PC-9 (cell line): Measurements from ENCODE around the gene OR52W1. TPM values are rescaled to one million over a fixed set of nuclear protein-coding genes. Genes with fewer than 3 reads are reported as not detected.

Experiments used
- Bru-seq: library from RNA; stranded (reverse); fragments of 400-500 nt; gene quantifications from one replicate; lab custom pipeline; 2021; lab: Mats Ljungman, UMichigan
- BruChase-seq, 2 experiments: library from RNA; stranded (reverse); fragments of 400-500 nt; gene quantifications; one replicate each; lab custom pipeline; 2021; lab: Mats Ljungman, UMichigan
- BruUV-seq: library from RNA; stranded (reverse); fragments of 400-500 nt; replicated peaks from 2 replicates; lab custom pipeline; 2021; lab: Mats Ljungman, UMichigan
- CTCF ChIA-PET: fragments of 300-600 bp; sonication (Branson Sonifier 250); formaldehyde crosslinking; loops from one replicate; lab custom pipeline; 2022; ENCODE audit warnings: antibody characterized with exemption; lab: Charles Lee
- POLR2A ChIA-PET: fragments of 300-600 bp; sonication (Branson Sonifier 250); formaldehyde crosslinking; loops from one replicate; lab custom pipeline; 2022; ENCODE audit warnings: antibody characterized with exemption; ENCODE audit not compliant: unreplicated experiment; lab: Charles Lee
- DNase-seq, 2 experiments: peaks; one replicate each; pipeline versions ENCODE4 v3.0.0 to v3.0.0-alpha.2; 2015 to 2022; ENCODE audit warnings: mixed read lengths in 1 of 2
- H2AFZ ChIP-seq: fragments of 200-600 bp; sonication (generic); 2 replicates; pipeline ENCODE4 v1.8.1; 2017; ENCODE audit warnings: antibody characterized with exemption
- H3F3A ChIP-seq: fragments of 200-600 bp; sonication (generic); 2 replicates; pipeline ENCODE4 v1.8.1; 2017; ENCODE audit warnings: antibody characterized with exemption, mild to moderate bottlenecking, low read depth; ENCODE audit not compliant: insufficient read depth
- H3K27ac ChIP-seq: fragments of 200-600 bp; sonication (generic); 2 replicates; pipeline ENCODE4 v1.6.1; 2016; ENCODE audit warnings: mixed run types
- H3K27me3 ChIP-seq: fragments of 200-600 bp; sonication (generic); 2 replicates; pipeline ENCODE4 v1.6.1; 2016; ENCODE audit warnings: low read depth, mixed run types; ENCODE audit not compliant: insufficient read depth
- H3K36me3 ChIP-seq: fragments of 200-600 bp; sonication (generic); 2 replicates; pipeline ENCODE4 v1.6.1; 2016; ENCODE audit warnings: low read depth, mixed run types
- H3K4me1 ChIP-seq: fragments of 200-600 bp; sonication (generic); replicated peaks from 2 replicates; pipeline ENCODE4 v1.6.1; 2016; ENCODE audit warnings: mixed run types; ENCODE audit not compliant: insufficient read depth
- H3K4me2 ChIP-seq: fragments of 200-600 bp; sonication (generic); 2 replicates; pipeline ENCODE4 v1.6.1; 2017; ENCODE audit warnings: mixed run types
- H3K4me3 ChIP-seq: fragments of 200-600 bp; sonication (generic); 2 replicates; pipeline ENCODE4 v1.6.1; 2016; ENCODE audit warnings: mixed run types
- H3K79me2 ChIP-seq: fragments of 200-600 bp; sonication (generic); 2 replicates; pipeline ENCODE4 v1.6.1; 2017; ENCODE audit warnings: low read depth, mixed run types
- H3K9me2 ChIP-seq: fragments of 200-600 bp; sonication (generic); 2 replicates; pipeline ENCODE4 v1.8.1; 2017; ENCODE audit warnings: mild to moderate bottlenecking; ENCODE audit not compliant: insufficient read depth
- H3K9me3 ChIP-seq: fragments of 200-600 bp; sonication (generic); 2 replicates; pipeline ENCODE4 v1.8.1; 2016; ENCODE audit warnings: low read depth; ENCODE audit not compliant: insufficient read depth
- H4K20me1 ChIP-seq: fragments of 200-600 bp; sonication (generic); 2 replicates; pipeline ENCODE4 v1.8.1; 2017; ENCODE audit not compliant: insufficient read depth
- EZH2 ChIP-seq: fragments of 200-600 bp; sonication (generic); IDR thresholded peaks from 2 replicates; pipeline ENCODE4 v1.8.0; 2017; ENCODE audit warnings: antibody characterized with exemption, low read depth
- intact Hi-C: fragments of 100-400 bp; cut with micrococcal nuclease; formaldehyde crosslinking; loops from one replicate; pipeline ENCODE4 v1.10.0; 2022; ENCODE audit not compliant: unreplicated experiment
- long read RNA-seq: library from polyadenylated mRNA; stranded (forward); transcript quantifications from one replicate; pipeline ENCODE4 v2.0.0, GENCODE V29; 2022
- total RNA-seq: library from RNA; stranded (reverse); gene quantifications from 2 replicates; pipeline ENCODE4 v1.2.3, GENCODE V29; 2021
- TF ChIP-seq, protein P1 (sequence below): fragments of 200-600 bp; sonication (generic); conservative IDR thresholded peaks from 2 replicates; pipeline ENCODE4 v1.6.1; 2017; ENCODE audit warnings: mixed run types, antibody characterized with exemption, mild to moderate bottlenecking, moderate library complexity

Gene OR52W1
- total RNA-seq (not detected in 2 replicates), Bru-seq, nascent RNA (not detected), BruChase-seq, experiment 1, labeled RNA remaining after a 2-hour chase (not detected), BruChase-seq, experiment 2, labeled RNA remaining after a 6-hour chase (not detected)
- long read RNA-seq = 0 reads

GRCh38 chr11:6199174-6199810, at the start of gene OR52W1:
TSS of gene OR52W1 (plus strand) at chr11:6199224. CDS start at chr11:6199224, 0 bp downstream.
- no peaks in the 10 kb centered on the region for H3K9me3 ChIP-seq
- no peaks in the 10 kb centered on the region for H3K4me1 ChIP-seq
- H4K20me1 ChIP-seq = no peaks in the 10 kb centered on the region
- intact Hi-C loops = no loop called here
- TF ChIP-seq, protein P1, sequence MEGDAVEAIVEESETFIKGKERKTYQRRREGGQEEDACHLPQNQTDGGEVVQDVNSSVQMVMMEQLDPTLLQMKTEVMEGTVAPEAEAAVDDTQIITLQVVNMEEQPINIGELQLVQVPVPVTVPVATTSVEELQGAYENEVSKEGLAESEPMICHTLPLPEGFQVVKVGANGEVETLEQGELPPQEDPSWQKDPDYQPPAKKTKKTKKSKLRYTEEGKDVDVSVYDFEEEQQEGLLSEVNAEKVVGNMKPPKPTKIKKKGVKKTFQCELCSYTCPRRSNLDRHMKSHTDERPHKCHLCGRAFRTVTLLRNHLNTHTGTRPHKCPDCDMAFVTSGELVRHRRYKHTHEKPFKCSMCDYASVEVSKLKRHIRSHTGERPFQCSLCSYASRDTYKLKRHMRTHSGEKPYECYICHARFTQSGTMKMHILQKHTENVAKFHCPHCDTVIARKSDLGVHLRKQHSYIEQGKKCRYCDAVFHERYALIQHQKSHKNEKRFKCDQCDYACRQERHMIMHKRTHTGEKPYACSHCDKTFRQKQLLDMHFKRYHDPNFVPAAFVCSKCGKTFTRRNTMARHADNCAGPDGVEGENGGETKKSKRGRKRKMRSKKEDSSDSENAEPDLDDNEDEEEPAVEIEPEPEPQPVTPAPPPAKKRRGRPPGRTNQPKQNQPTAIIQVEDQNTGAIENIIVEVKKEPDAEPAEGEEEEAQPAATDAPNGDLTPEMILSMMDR = no peak
- TF ChIP-seq EZH2 = no peak
- H2AFZ ChIP-seq = no peak within 1 kb of the TSS
- no peak within 1 kb of the TSS for H3K4me3 ChIP-seq
- H3K27me3 ChIP-seq = no peaks in the 10 kb centered on the region
- DNase-seq = no peak
- H3K36me3 ChIP-seq = no peaks in the 10 kb centered on the region
- H3K9me2 ChIP-seq = no peaks in the 10 kb centered on the region
- no peak within 1 kb of the TSS for H3K4me2 ChIP-seq
- CTCF ChIA-PET = no interaction called here
- no peaks in the 10 kb centered on the region for H3F3A ChIP-seq
- POLR2A ChIA-PET = no interaction called here
- H3K79me2 ChIP-seq = no peaks in the 10 kb centered on the region
- no peak within 1 kb of the TSS for H3K27ac ChIP-seq
- no TSS peak for BruUV-seq

- no peaks in the 10 kb centered on the region for H3K79me2 ChIP-seq
- intact Hi-C loops = no loop called here
- H3K36me3 ChIP-seq = no peaks in the 10 kb centered on the region
- TF ChIP-seq, protein P1 = no peak
- no peak for TF ChIP-seq EZH2
- H3K9me2 ChIP-seq = no peaks in the 10 kb centered on the region
- POLR2A ChIA-PET = no interaction called here
- CTCF ChIA-PET = interaction anchor here (0.6 kb wide), 1 partner anchor 71 kb away, joined by 3 read pairs; no protein-coding TSS in a partner anchor
- H3K4me2 ChIP-seq = no peak overlapping the region
- H2AFZ ChIP-seq = no peak overlapping the region
- no peak overlapping the region for H3K27ac ChIP-seq
- H3K4me3 ChIP-seq = no peak overlapping the region
- no TSS peak for BruUV-seq
- no peaks in the 10 kb centered on the region for H3F3A ChIP-seq
- H3K9me3 ChIP-seq = no peaks in the 10 kb centered on the region
- DNase-seq = no peak
- H3K27me3 ChIP-seq = no peaks in the 10 kb centered on the region
- H4K20me1 ChIP-seq = no peaks in the 10 kb centered on the region
- no peaks in the 10 kb centered on the region for H3K4me1 ChIP-seq
Measured at GRCh38 chr11:6151117-6151516, 47.9 kb upstream of the OR52W1 start.

DNA sequence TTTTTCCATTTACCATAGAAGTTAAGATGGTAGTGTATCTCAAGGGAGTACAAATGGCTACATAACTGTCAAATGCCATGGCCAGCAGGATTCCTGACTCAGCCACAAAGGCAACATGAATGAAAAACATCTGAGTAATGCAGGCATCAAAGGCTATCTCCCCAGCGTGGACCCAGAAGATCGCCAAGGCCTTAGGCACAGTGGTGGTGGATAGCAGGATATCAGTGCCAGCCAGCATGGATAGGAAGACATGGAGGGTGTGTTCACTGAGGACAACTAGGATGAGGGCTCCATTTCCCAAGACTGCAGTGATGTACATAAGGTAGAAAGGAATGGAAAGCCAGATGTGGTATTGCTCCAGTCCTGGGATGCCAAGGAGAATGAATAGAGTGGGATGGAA, 46.9 kb upstream of the OR52W1 start:
- no TSS peak for BruUV-seq
- Histone ChIP-seq H3F3A (no peaks in the 10 kb centered on the region), H3K9me2 (no peaks in the 10 kb centered on the region), H3K27me3 (no peaks in the 10 kb centered on the region), H3K36me3 (no peaks in the 10 kb centered on the region), H3K27ac (no peak overlapping the region), H2AFZ (no peak overlapping the region), H3K4me1 (no peaks in the 10 kb centered on the region), H3K4me2 (no peak overlapping the region), H4K20me1 (no peaks in the 10 kb centered on the region), H3K4me3 (no peak overlapping the region), H3K79me2 (no peaks in the 10 kb centered on the region), H3K9me3 (no peaks in the 10 kb centered on the region)
- DNase-seq = no peak
- POLR2A ChIA-PET = no interaction called here
- TF ChIP-seq, protein P1 = no peak
- TF ChIP-seq EZH2 = no peak
- CTCF ChIA-PET = no interaction called here
- intact Hi-C loops = no loop called here
